HG03064 (cell line): Measurements from ENCODE around the gene NEURL2.
A peak's percentile ranks its signal among the peaks of the same experiment; 100 is the strongest.

Experiments
- ATAC-seq: cut with Tn5 transposase; IDR thresholded peaks from one replicate; pipeline ENCODE4 v1.9.1; 2021; ENCODE audit warnings: low read depth; ENCODE audit not compliant: unreplicated experiment

Gene NEURL2

GRCh38 chr20:45920462-45921336 lies 29.7 kb upstream of the NEURL2 start:
- no peak for ATAC-seq

DNA sequence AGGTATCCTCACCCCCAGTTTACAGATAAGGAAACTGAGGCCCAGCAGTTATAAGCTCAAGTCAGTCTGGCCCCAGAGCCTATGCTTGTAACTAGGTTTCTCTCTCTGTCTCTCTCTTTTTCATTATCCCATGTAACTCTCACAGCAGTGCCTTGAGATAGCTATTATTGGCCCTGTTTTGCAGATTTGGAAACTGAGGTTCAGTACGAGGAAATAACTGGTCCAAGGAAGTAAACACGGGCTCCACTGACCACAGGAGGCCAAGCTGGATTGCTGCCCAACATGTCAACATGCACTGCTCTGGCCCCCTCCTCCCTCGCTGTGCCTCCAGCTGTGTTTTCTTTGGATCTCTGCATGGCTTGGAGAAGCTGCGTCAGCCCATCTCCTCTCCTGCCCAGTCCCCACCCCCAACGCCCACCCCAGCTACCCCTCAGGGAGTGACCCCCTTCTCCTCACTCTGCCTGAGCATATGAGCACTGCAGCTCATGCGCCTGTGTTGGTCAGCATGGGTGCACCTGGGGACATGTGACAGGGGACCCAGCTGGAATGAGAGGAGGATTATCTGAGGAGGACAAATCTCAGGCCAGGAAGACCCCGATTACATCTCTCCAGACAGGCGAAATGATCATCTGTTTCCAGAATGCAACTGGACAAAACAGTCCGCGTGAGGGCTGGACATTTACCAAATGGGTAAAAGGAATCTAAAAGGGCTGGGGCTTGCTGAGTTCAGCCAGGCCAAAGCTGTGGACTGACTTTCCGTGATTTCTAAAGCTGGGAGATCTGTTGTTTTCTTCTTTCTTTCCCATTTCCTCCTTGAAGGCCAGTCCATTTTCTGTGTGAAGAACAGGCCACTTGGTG lies 28.8 kb upstream of the NEURL2 start:
- no peak for ATAC-seq

- no peak for ATAC-seq
Measured at GRCh38 chr20:45918779-45919537, 27.9 kb upstream of the NEURL2 start.

GRCh38 chr20:45918182-45918737 lies 27.3 kb upstream of the NEURL2 start:
- no peak for ATAC-seq

GRCh38 chr20:45917790-45918141 lies 26.8 kb upstream of the NEURL2 start:
- ATAC-seq, result no peak

DNA sequence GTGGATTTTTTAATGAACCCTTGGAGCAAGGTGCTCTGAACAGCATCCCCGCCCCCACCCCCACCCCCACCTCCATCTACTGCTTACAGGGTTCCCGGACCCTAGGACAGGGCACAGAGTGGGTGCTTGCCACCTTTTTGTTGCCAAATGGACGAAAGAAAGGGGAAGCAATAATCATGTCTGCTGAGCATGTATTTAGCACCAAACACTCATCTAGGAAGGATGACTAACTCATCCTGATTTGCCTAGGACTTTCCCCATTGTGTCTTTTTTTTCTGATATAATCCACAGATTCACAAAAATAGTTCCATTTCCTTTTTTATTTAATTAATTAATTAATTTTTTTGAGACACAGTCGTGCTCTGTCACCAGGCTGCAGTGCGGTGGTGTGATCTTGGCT lies 22.1 kb upstream of the NEURL2 start:
- no peak for ATAC-seq

GRCh38 chr20:45912344-45912682 lies 21.3 kb upstream of the NEURL2 start:
- ATAC-seq, result no peak

DNA sequence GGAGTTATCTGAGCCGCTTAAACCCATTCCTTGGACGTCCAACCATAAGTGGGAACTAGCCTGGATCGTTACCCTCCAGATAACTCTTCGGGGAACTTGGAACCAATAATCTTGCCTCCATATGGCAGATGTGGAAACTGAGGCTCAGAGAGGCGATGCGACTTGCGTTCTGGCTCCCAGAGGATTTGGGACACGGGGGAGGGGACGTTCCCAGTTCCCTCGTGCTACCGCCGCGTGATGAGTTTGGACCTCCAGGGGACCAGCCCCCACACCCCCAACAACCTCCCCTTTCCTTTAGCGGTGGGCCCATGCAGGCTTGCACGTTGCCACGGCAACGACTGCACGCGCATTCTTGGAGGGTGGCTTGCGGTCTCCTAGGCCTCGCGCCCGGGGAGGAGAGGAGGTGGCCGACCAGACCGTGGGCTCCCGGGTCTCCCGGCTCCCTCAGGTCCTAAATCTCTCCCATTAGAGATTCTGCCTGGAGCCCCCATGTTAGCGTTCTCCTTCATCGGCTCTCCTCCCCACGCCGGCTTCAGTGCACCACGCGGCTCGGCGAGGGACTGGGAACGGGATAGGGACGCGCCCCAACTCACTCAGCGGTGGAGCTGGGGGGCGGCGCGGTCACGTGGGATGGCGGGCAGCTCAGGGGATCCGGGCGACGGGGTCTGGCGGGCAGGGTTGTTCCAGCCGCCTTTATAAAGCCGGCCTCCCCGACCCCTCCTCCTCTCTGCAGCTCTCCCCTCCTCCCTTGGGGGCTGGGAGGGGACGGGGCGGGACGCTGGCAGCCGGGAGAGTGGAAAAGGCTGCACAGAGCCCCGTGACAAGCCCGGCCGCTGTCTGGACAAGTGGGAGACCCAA lies 20.7 kb upstream of the NEURL2 start, which contains the start of gene PLTP:
TSS of gene PLTP (minus strand) at position 670 of the 858 bp plus-strand sequence. CDS start 703 bp downstream, outside the sequence.
- ATAC-seq, result no peak

DNA sequence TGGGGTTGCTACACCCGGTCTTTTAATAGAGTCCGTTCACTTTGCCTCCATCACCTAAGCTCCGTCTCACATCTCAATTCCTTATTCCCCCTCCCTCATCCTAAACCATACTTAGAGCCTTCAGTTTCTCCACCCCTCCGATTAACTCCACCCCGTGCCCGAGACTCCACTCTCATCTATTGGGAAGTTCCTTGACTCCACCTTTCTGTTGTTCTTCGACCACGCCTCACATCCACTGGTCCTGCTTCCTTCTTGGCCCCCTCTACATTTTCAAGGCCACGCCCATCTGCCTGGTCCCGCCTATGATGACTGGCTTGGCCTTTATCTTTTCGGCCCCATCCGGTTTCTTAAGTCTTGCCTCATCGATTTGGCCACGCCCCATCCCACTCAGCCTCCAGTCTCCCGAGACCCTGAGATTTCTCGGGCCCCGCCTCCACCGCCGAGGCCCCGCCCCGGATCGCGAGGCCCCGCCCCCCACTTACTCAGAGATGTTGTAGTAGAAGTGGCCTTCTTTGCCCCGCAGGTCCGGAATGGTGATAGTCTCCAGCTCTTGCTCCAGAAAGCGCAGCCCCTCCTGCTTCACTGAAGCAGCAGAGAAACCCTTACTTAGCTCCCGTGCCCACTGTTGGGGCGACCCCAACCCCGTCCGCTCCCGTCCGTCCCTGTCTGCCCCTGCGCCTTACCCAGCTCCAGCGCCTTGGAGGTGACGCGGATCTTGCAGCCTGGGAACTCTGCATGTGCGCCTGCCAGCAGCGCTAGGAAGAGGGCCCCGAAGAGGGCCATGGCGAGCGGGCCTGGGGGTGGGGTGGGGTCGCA lies 19.9 kb upstream of the NEURL2 start:
- peak; percentile 86 for ATAC-seq

DNA sequence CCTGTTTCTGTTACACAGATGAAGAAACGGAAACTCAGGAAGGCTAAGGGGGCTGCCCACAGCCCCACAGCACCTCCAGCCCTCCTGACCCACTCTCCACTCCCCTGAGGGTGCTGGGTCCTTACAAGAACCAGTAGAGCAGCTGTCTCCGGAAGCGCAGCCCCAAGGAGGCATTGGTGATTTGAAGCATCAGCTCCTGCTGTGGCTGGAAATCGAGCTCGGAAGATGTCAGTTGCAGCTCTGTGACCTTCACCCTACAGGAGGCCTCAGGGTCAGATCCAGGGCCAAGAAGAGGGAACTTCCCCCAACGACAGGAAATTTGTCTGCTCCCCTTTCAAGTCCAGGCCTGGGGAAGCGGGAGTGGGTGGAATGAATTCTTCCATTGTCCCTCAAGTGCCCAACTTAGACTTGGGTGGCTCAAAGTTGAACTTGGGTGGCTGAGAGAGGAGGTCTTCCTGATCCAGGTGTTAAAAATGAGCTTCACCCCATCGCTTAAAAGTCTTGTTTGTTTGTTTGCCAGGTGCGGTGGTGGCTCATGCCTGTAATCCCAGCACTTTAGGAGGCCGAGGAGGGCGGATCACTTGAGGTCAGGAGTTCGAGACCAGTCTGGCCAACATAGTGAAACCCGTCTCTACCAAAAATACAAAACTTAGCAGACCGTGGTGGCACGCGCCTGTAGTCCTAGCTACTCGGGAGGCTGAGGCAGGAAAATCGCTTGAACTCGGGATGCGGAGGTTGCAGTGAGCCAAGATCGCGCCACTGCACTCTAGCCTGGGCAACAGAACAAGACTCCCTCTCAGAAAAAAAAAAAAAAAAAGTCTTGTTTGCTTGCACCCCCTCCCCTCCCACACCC lies 19.0 kb upstream of the NEURL2 start:
- ATAC-seq, result no peak

GRCh38 chr20:45909336-45909808 lies 18.4 kb upstream of the NEURL2 start:
- no peak for ATAC-seq

- no peak for ATAC-seq
Measured at GRCh38 chr20:45908084-45908483, 17.1 kb upstream of the NEURL2 start.

GRCh38 chr20:45907219-45907948 lies 16.4 kb upstream of the NEURL2 start:
- ATAC-seq, result no peak

GRCh38 chr20:45905505-45906079 lies 14.6 kb upstream of the NEURL2 start:
- ATAC-seq, result no peak

- ATAC-seq, result no peak
Measured at GRCh38 chr20:45904583-45905504, 13.8 kb upstream of the NEURL2 start.

DNA sequence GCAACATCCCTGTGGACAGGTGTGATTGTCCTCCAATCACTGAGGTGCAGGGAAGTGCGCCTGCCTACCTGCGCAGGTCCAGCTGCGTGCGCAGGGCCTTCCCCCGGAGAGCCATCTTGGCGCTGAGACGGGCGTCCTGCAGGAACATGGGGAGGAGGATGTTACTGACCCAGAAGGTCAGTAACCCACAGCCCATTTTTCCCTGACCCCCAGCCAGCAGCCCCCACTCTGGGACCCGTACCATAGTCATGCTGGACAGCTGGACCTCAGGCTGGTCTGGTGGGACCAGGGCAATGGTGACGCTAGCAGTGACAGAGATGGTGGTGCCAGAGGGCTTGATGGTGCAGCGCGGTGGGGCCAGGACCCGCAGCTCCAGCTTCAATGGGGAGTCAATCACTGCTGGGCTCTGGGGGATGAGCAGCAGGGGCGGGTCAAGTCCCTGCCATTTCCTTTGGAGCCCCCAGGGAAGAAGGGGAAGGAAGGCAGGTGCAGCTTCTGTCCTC lies 11.2 kb upstream of the NEURL2 start:
- no peak for ATAC-seq
